Vagina (tissue), 2 donors: Measurements from ENCODE around the gene SLC18A2. TPM values are rescaled to one million over a fixed set of nuclear protein-coding genes. Genes with fewer than 3 reads are reported as not detected.
"Not testable (repeated sequence)": the region's sequence is repeated elsewhere in the genome, so short reads cannot be mapped to it uniquely, and the experiment has no call there.

ENCODE experiments used
- DNase-seq, 2 donors: peaks; one replicate each; pipeline ENCODE4 v3.0.0-alpha.2; 2017; ENCODE audit errors: extremely low spot score in 2 of 2
- H3K27ac ChIP-seq: fragments of 200-600 bp; sonication (generic); one replicate; pipeline ENCODE4 v1.5.1; 2019
- H3K27me3 ChIP-seq: fragments of 200-600 bp; sonication (generic); one replicate; pipeline ENCODE4 v1.5.1; 2019
- H3K36me3 ChIP-seq, 2 donors: fragments of 200-600 bp; sonication (generic); one replicate each; pipeline ENCODE4 v1.5.1; 2017 to 2019
- H3K4me1 ChIP-seq: fragments of 200-600 bp; sonication (generic); one replicate; pipeline ENCODE4 v1.5.1; 2019
- H3K4me3 ChIP-seq, 2 donors: fragments of 200-600 bp; sonication (generic); 1 replicate in 1 of 2; 2 replicates in 1 of 2; pipeline ENCODE4 v1.5.1; 2016 to 2019
- H3K9me3 ChIP-seq: fragments of 200-600 bp; sonication (generic); one replicate; pipeline ENCODE4 v1.5.1; 2019
- CTCF ChIP-seq, 3 experiments: fragments of 450-650 bp in 2 of 3; fragments of 200-600 bp in 1 of 3; sonication (generic) in 1 of 3; IDR thresholded peaks; one replicate each; pipeline ENCODE4 v1.5.1; 2017 to 2019; ENCODE audit warnings: antibody characterized with exemption in 3 of 3, mild to moderate bottlenecking in 2 of 3, moderate library complexity in 2 of 3
- POLR2A ChIP-seq, 2 donors: fragments of 450-650 bp; IDR thresholded peaks; one replicate each; pipeline ENCODE4 v1.6.1; 2017; ENCODE audit warnings: antibody characterized with exemption in 2 of 2, mild to moderate bottlenecking in 2 of 2, moderate library complexity in 2 of 2
- POLR2AphosphoS5 ChIP-seq, 2 donors: sonication (generic); formaldehyde crosslinking; IDR thresholded peaks; one replicate each; pipeline ENCODE4 v1.9.0; 2017; ENCODE audit warnings: antibody characterized with exemption in 2 of 2, mild to moderate bottlenecking in 2 of 2, low read depth in 1 of 2; ENCODE audit not compliant: insufficient read depth in 1 of 2
- intact Hi-C: fragments of 100-400 bp; cut with DNase I; formaldehyde crosslinking; loops from one replicate; pipeline ENCODE4 v1.15.1; 2023
- total RNA-seq: library from RNA; depleted of rRNA; stranded (reverse); fragments of >200 nt; gene quantifications from one replicate; pipeline ENCODE4 v1.2.3, GENCODE V29; 2016

Gene SLC18A2
- total RNA-seq, 1 donor from 2014 or later = 11.5 TPM

- Histone ChIP-seq H3K4me3 (no peak overlapping the region), H3K27ac (no peak overlapping the region), H3K9me3 (no peaks in the 10 kb centered on the region), H3K36me3 (no peaks in the 10 kb centered on the region), H3K4me1 (no peaks in the 10 kb centered on the region), H3K27me3 (no peaks in the 10 kb centered on the region)
- no peak for DNase-seq
- intact Hi-C loops = no loop called here
- TF ChIP-seq CTCF (IDR thresholded peaks at IDR 0.05) (no peak), POLR2A (IDR thresholded peaks at IDR 0.05) (no peak), POLR2AphosphoS5 (IDR thresholded peaks at IDR 0.05; ENCODE audit: insufficient read depth in 1 of 2, low read depth in 1 of 2) (no peak)
Observed at GRCh38 chr10:117298219-117298618, 57.3 kb downstream of the SLC18A2 start.

DNA sequence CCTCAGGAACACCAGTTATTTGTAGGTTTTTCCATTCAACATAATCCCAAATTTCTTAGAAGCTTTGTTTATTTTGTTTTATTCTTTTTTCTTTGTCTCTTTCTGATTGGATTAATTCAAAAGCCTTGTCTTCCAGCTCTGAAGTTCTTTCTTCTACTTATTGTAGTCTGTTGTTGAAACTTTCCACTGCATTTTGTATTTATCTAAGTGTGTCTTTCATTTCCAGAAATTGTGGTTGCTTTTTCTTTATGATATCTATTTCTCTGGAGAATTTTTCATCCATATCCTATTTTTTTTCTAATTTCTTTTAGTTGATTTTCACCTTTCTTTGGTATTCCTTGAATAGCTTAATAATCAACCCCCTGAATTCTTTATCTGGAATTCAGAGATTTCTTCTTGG is 58.5 kb downstream of the SLC18A2 start:
- intact Hi-C loops = no loop called here

DNA sequence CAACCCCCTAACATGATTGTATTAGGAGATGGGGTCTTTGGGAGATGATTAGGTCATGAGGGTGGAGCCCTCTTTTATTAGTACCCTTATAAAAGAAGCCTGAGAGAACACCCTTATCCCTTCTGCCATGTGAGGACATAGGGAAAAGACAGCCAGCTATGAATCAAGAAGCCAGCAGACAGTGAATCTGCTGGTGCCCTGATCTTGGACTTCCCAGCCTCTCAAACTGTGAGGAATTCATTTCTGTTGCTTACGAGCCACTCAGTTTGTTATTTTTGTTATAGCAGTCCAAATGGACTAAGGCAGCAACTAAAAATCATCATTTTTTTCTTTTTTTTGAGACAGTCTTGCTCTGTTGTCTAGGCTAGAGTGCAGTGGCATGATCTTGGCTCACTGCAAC is 59.8 kb downstream of the SLC18A2 start:
- TF ChIP-seq CTCF (IDR thresholded peaks at IDR 0.05) (no peak), POLR2AphosphoS5 (IDR thresholded peaks at IDR 0.05; ENCODE audit: insufficient read depth in 1 of 2, low read depth in 1 of 2) (no peak), POLR2A (IDR thresholded peaks at IDR 0.05) (no peak)
- intact Hi-C loops = no loop called here
- Histone ChIP-seq H3K36me3 (no peaks in the 10 kb centered on the region), H3K9me3 (no peaks in the 10 kb centered on the region), H3K4me1 (no peaks in the 10 kb centered on the region), H3K27me3 (no peaks in the 10 kb centered on the region), H3K4me3 (no peak overlapping the region), H3K27ac (no peak overlapping the region)
- no peak for DNase-seq

More for the DNA sequence above, 58.5 kb downstream of the SLC18A2 start:
- no peak for DNase-seq
- Histone ChIP-seq H3K4me3 (no peak overlapping the region), H3K9me3 (no peaks in the 10 kb centered on the region), H3K36me3 (no peaks in the 10 kb centered on the region), H3K4me1 (no peaks in the 10 kb centered on the region), H3K27me3 (no peaks in the 10 kb centered on the region), H3K27ac (no peak overlapping the region)
- TF ChIP-seq CTCF (IDR thresholded peaks at IDR 0.05) (no peak), POLR2A (IDR thresholded peaks at IDR 0.05) (no peak), POLR2AphosphoS5 (IDR thresholded peaks at IDR 0.05; ENCODE audit: insufficient read depth in 1 of 2, low read depth in 1 of 2) (no peak)

GRCh38 chr10:117303451-117303850 is 62.5 kb downstream of the SLC18A2 start:
- intact Hi-C loops, H3K36me3 ChIP-seq, H3K27ac ChIP-seq, DNase-seq, H3K4me3 ChIP-seq, H3K27me3 ChIP-seq, H3K9me3 ChIP-seq, H3K4me1 ChIP-seq: not testable (repeated sequence)

GRCh38 chr10:117306674-117307073 is 65.8 kb downstream of the SLC18A2 start:
- H3K4me1 ChIP-seq = no peaks in the 10 kb centered on the region
- intact Hi-C loops = no loop called here
- no peaks in the 10 kb centered on the region for H3K9me3 ChIP-seq
- H3K4me3 ChIP-seq = no peak overlapping the region
- no peaks in the 10 kb centered on the region for H3K27me3 ChIP-seq
- no peaks in the 10 kb centered on the region for H3K36me3 ChIP-seq
- no peak for DNase-seq
- TF ChIP-seq POLR2AphosphoS5 (IDR thresholded peaks at IDR 0.05; ENCODE audit: insufficient read depth in 1 of 2, low read depth in 1 of 2) (no peak), CTCF (IDR thresholded peaks at IDR 0.05) (no peak), POLR2A (IDR thresholded peaks at IDR 0.05) (no peak)
- H3K27ac ChIP-seq = no peak overlapping the region

GRCh38 chr10:117311261-117311660 is 70.3 kb downstream of the SLC18A2 start:
- no peak for TF ChIP-seq POLR2A (IDR thresholded peaks at IDR 0.05)
- TF ChIP-seq CTCF (IDR thresholded peaks at IDR 0.05) = no peak
- TF ChIP-seq POLR2AphosphoS5 (IDR thresholded peaks at IDR 0.05; ENCODE audit: insufficient read depth in 1 of 2, low read depth in 1 of 2) = no peak
- no peak overlapping the region for H3K27ac ChIP-seq
- H3K36me3 ChIP-seq = no peaks in the 10 kb centered on the region
- no peaks in the 10 kb centered on the region for H3K27me3 ChIP-seq
- H3K9me3 ChIP-seq = no peaks in the 10 kb centered on the region
- no peak overlapping the region for H3K4me3 ChIP-seq
- no peak for DNase-seq
- H3K4me1 ChIP-seq = no peaks in the 10 kb centered on the region
- intact Hi-C loops = no loop called here
